ENCODE measurements around the gene PMS1.
A peak's percentile ranks its signal among the peaks of the same experiment; 100 is the strongest.
"Not testable (repeated sequence)": the region's sequence is repeated elsewhere in the genome, so short reads cannot be mapped to it uniquely, and the experiment has no call there.

Gene PMS1

GRCh38 chr2:189818249-189819038, 34.2 kb downstream of the PMS1 start:
- no peak for DNase-seq

GRCh38 chr2:189819297-189819704, 35.1 kb downstream of the PMS1 start:
- DNase-seq, result no peak

GRCh38 chr2:189821953-189822748, 37.9 kb downstream of the PMS1 start:
- DNase-seq, result peak in 1 of 2 donors; percentile 40

GRCh38 chr2:189824694-189825396, 40.6 kb downstream of the PMS1 start:
- no peak for DNase-seq

GRCh38 chr2:189826039-189826438, 41.8 kb downstream of the PMS1 start:
- DNase-seq, result no peak

GRCh38 chr2:189829102-189829833, 45.0 kb downstream of the PMS1 start:
- DNase-seq, result no peak

GRCh38 chr2:189830510-189830909, 46.3 kb downstream of the PMS1 start:
- DNase-seq, result no peak

GRCh38 chr2:189834059-189834458, 49.8 kb downstream of the PMS1 start:
- DNase-seq, result peak; percentile 81

GRCh38 chr2:189834642-189835041, 50.4 kb downstream of the PMS1 start:
- DNase-seq, result not testable (repeated sequence)

- DNase-seq, result no peak
Measured at GRCh38 chr2:189835855-189836558, 51.8 kb downstream of the PMS1 start.

GRCh38 chr2:189836644-189837043, 52.4 kb downstream of the PMS1 start:
- no peak for DNase-seq

GRCh38 chr2:189837326-189837725, 53.1 kb downstream of the PMS1 start:
- peak; percentile 66 to 91 for DNase-seq

- DNase-seq, result no peak
Measured at GRCh38 chr2:189841019-189841418, 56.8 kb downstream of the PMS1 start.

GRCh38 chr2:189848276-189848675, 64.0 kb downstream of the PMS1 start:
- DNase-seq, result no peak

GRCh38 chr2:189849550-189849949, 65.3 kb downstream of the PMS1 start:
- DNase-seq, result no peak

- no peak for DNase-seq
Measured at GRCh38 chr2:189851174-189851826, 67.0 kb downstream of the PMS1 start.

- DNase-seq, result no peak
Measured at GRCh38 chr2:189854187-189854586, 69.9 kb downstream of the PMS1 start.

- DNase-seq, result peak; percentile 21 to 41
Measured at GRCh38 chr2:189854940-189855339, 70.7 kb downstream of the PMS1 start.

- no peak for DNase-seq
Measured at GRCh38 chr2:189858291-189858690, 74.0 kb downstream of the PMS1 start.

- DNase-seq, result no peak
Measured at GRCh38 chr2:189860161-189860560, 75.9 kb downstream of the PMS1 start.

- DNase-seq, result no peak
Measured at GRCh38 chr2:189862751-189863150, 78.5 kb downstream of the PMS1 start.
